GM21717 (cell line): Measurements from ENCODE around the gene STAT5A.
"Not testable (repeated sequence)": the region's sequence is repeated elsewhere in the genome, so short reads cannot be mapped to it uniquely, and the experiment has no call there.

ENCODE experiments used
- ATAC-seq: cut with Tn5 transposase; IDR thresholded peaks from one replicate; pipeline ENCODE4 v1.9.1; 2021; ENCODE audit warnings: mild to moderate bottlenecking, moderate library complexity; ENCODE audit not compliant: unreplicated experiment

The STAT5A gene

GRCh38 chr17:42287977-42288802, at the start of gene STAT5A:
STAT5A (plus strand) TSS chr17:42288498; CDS start chr17:42289412, 914 bp downstream.
- ATAC-seq = no peak

DNA sequence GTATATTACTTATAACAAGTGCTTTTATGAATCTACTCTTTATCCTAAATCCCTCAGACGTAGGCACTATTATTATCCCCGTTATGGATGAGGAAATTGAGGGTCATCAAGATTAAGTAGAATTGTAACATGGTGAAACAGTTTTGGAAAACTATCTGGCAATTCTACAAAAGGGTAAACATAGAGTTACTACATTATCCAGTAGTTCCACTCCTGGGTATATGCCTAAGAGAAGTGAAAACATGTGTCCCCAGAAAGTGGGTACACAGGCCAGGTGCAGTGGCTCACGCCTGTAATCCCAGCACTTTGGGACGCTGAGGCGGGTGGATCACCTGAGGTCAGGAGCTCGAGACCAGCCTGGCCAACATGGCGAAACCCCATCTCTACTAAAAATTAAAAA, 48.7 kb upstream of the STAT5A start:
- ATAC-seq = not testable (repeated sequence)

DNA sequence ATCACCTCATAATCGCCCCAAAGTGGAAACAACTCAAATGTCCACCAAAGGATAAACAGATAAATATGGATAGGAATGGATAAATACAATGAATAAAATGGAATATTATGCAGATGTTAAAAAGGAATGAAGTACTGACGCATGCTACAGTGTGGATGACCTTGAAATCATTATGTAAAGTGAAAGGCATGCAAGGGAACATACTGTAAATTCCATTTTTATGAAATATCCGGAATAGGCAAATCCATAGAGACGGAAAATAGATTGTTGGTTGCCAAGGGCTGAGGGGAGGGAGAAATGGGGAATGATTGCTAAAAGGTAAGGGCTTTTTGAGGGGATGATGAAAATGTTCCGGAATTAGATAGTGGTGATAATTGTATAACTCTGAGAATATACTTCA, 48.1 kb upstream of the STAT5A start:
- no peak for ATAC-seq

GRCh38 chr17:42240863-42241262, 47.4 kb upstream of the STAT5A start:
- ATAC-seq = not testable (repeated sequence)

- ATAC-seq = no peak
Observed at GRCh38 chr17:42241871-42242270, 46.4 kb upstream of the STAT5A start.

GRCh38 chr17:42243493-42243982, 44.8 kb upstream of the STAT5A start:
- ATAC-seq = no peak

- ATAC-seq = not testable (repeated sequence)
Observed at GRCh38 chr17:42244116-42244515, 44.2 kb upstream of the STAT5A start.

GRCh38 chr17:42245183-42245582, 43.1 kb upstream of the STAT5A start:
- not testable (repeated sequence) for ATAC-seq

DNA sequence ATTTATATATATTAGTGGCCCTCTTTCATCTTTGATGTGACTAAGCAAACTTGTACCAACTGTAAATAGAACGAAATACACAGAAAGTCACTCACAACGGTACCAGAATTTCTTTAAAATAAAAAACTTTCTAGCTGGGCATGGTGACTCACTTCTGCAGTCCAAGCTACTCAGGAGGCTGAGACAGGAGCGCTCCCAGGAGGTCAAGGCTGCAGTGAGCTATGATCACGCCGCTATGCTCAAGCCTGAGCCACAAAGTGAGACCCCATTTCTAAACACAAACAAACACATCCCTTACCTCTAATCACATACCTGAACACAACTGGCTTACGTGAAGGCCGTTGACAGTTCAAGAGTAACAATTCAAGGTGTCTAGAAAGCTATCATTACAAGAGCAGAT, 41.8 kb upstream of the STAT5A start:
- ATAC-seq = no peak

DNA sequence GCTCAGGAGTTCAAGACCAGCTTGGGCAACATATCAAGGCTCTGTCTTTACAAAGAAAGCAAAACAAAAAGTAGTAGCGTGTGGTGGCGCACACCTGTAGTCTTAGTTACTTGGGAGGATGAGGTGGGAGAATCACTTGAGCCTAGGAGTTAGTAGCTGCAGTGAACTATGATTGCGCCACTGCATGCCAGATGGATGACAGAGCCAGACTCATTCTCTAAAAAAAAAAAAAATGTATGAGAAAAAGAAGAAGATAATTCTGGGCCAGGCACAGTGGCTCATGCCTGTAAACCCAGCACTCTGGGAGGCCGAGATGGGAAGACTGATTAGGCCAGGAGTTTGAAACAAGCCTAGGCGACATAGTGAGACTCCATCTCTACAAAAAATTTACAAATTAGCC, 40.6 kb upstream of the STAT5A start:
- no peak for ATAC-seq

DNA sequence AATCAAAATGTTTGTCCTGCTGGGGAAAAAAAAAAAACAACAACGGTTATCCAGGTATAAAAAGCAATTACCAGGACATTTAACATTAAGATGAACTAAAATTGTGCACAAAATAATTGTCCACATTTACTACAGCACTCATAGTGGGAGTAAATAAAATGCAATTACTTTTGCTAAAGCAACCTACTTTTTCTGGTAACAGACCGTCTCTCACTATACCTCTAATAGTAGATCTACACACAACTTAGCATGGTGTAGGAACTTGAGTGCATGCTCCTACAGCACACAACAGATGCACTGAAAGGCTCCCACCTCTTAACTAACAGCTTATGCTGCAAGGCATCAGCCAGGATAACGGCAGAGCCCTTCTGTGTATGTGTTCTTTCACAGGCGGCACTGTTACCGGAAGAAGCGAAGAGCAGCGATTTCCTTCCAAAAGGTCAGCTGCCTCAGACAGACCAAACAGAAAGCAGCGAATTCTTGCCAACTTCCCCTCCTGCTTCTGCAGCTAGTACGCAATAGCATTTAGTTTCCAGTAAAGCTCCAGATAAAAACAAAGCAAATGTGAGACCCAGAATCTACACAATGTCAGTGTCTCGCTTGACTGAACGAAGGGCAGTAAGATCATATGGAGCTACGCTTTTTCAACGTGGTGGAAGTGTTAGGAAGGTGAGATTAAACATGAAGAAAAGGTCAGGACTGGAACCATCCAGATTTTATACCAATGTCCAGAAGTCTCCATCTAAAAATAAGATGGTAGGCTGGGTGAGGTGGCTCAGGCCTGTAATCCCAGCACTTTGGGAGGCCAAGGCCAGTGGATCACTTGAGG, 39.7 kb upstream of the STAT5A start:
- no peak for ATAC-seq

- ATAC-seq = no peak
Observed at GRCh38 chr17:42249681-42250446, 38.4 kb upstream of the STAT5A start.

DNA sequence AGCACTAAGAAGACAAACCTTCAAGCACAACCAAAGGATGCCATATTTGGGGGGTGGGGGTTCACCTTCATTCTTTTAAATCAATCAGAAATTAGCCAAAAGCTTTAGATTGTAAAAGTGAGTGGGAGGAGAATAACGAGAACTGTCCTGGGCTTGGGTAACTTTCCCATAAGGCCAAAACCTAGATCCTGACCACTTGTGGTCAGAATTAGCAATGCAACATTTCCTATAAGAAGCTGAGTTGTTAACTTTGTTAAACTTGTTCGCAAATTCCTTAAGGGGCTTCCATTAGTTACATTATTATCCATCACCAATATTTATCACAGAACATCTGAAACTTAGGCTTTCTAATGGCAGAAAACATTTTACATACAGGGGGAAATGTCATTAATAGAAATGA, 37.2 kb upstream of the STAT5A start:
- no peak for ATAC-seq

- no peak for ATAC-seq
Observed at GRCh38 chr17:42252597-42253550, 35.4 kb upstream of the STAT5A start.

DNA sequence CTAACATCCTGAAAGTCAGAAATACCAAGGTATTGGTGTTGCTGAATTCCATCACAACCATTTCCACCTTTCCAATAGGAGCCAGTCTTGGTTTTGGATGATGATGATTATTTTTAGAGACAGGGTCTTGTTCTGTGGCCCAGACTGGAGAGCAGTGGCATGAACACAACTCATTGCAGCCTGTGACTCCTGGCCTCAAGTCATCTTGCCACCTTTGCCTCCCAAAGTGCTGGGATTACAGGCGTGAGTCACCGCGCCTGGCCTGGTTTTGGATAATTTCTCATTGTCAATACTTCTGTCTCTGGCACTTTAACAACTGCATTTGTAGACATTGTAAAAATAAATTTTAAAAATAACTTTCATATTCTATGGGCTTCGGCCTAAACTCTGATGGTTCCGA, 34.7 kb upstream of the STAT5A start:
- no peak for ATAC-seq

DNA sequence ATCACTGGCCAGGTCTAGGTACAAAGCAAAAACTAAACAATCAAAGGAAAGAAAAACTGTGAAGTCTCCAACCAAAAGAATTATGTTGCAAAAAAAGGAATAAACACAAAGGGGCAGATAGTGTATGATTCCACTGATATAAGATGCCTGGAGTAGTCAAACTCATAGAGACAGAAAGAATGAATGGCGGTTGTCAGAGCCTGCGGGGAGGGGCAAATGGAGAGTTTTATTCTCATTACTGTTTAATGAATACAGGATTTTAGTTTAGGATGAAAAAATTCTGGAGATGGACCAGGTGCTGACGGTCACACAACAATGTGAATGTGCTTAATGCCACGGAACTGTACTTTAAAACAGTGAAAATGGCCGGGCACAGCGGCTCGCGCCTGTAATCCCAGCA, 32.9 kb upstream of the STAT5A start:
- no peak for ATAC-seq

GRCh38 chr17:42260318-42260717, 28.0 kb upstream of the STAT5A start:
- ATAC-seq = no peak

GRCh38 chr17:42264366-42264765, 23.9 kb upstream of the STAT5A start:
- ATAC-seq = not testable (repeated sequence)

DNA sequence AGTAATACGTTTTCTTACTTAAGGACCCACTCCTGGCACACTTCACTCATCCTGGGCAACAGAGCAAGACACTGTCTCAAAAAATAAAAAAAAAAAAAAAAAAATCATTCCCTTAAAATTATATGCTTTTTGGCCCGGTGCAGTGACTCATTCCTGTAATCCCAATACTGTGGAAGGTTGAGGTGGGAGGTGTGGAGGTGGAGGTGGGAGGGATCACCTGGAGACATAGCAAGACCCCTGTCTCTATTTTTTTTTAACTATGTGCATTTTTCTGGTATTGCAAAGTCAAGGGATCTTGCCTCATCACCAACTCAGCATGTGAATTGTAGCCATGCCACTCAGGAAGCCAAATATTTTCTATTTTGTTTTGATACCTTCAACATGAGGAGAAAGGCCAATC, 21.8 kb upstream of the STAT5A start:
- ATAC-seq = no peak
